ENCODE data around the gene PARD6G.
A peak's percentile ranks its signal among the peaks of the same experiment; 100 is the strongest.

The PARD6G gene

GRCh38 chr18:80149667-80150066 is 97.6 kb downstream of the PARD6G start:
- no peak for ATAC-seq (ENCODE audit: low read depth)
- H3K4me1 Mint-ChIP-seq, result peaks cover 12% of the 10 kb centered on the region
- H3K36me3 Mint-ChIP-seq, result no peaks in the 10 kb centered on the region
- H3K9me3 Mint-ChIP-seq, result no peaks in the 10 kb centered on the region
- no peak overlapping the region for H3K27ac Mint-ChIP-seq
- DNase-seq (ENCODE audit: low spot score in 2 of 2), result no peak
- no peaks in the 10 kb centered on the region for H3K27me3 Mint-ChIP-seq
- no peak overlapping the region for H3K4me3 Mint-ChIP-seq

- Mint-ChIP-seq H3K36me3 (no peaks in the 10 kb centered on the region), H3K9me3 (no peaks in the 10 kb centered on the region), H3K27ac (no peak overlapping the region), H3K4me3 (peak overlapping the region; percentile 91), H3K4me1 (peaks cover 5% of the 10 kb centered on the region), H3K27me3 (no peaks in the 10 kb centered on the region)
- DNase-seq (ENCODE audit: low spot score in 2 of 2) (peak in 1 of 2 donors; percentile 18), ATAC-seq (ENCODE audit: low read depth) (peak; percentile 39)
Observed at GRCh38 chr18:80148326-80149199, 98.8 kb downstream of the PARD6G start.

GRCh38 chr18:80147418-80148325 is 99.6 kb downstream of the PARD6G start:
- H3K4me3 Mint-ChIP-seq, result peak overlapping the region; percentile 91
- H3K27ac Mint-ChIP-seq, result peak overlapping the region; percentile 67
- no peaks in the 10 kb centered on the region for H3K36me3 Mint-ChIP-seq
- DNase-seq (ENCODE audit: low spot score in 2 of 2) (peak; percentile 72 to 75), ATAC-seq (ENCODE audit: low read depth) (peak; percentile 93)
- H3K9me3 Mint-ChIP-seq, result no peaks in the 10 kb centered on the region
- H3K4me1 Mint-ChIP-seq, result peaks cover 5% of the 10 kb centered on the region
- H3K27me3 Mint-ChIP-seq, result no peaks in the 10 kb centered on the region

GRCh38 chr18:80147037-80147417 is 100.3 kb downstream of the PARD6G start:
- no peaks in the 10 kb centered on the region for H3K27me3 Mint-ChIP-seq
- no peak overlapping the region for H3K27ac Mint-ChIP-seq
- ATAC-seq (ENCODE audit: low read depth), result peak; percentile 18
- H3K4me1 Mint-ChIP-seq, result peaks cover 5% of the 10 kb centered on the region
- H3K36me3 Mint-ChIP-seq, result no peaks in the 10 kb centered on the region
- no peaks in the 10 kb centered on the region for H3K9me3 Mint-ChIP-seq
- H3K4me3 Mint-ChIP-seq, result peak overlapping the region; percentile 91
- DNase-seq (ENCODE audit: low spot score in 2 of 2), result no peak

GRCh38 chr18:80145196-80145804 is 102.0 kb downstream of the PARD6G start:
- H3K4me1 Mint-ChIP-seq, result peaks cover 5% of the 10 kb centered on the region
- ATAC-seq (ENCODE audit: low read depth), result no peak
- DNase-seq (ENCODE audit: low spot score in 2 of 2), result no peak
- H3K4me3 Mint-ChIP-seq, result no peak overlapping the region
- no peaks in the 10 kb centered on the region for H3K27me3 Mint-ChIP-seq
- no peak overlapping the region for H3K27ac Mint-ChIP-seq
- no peaks in the 10 kb centered on the region for H3K36me3 Mint-ChIP-seq
- no peaks in the 10 kb centered on the region for H3K9me3 Mint-ChIP-seq

- ATAC-seq (ENCODE audit: low read depth) (no peak), DNase-seq (ENCODE audit: low spot score in 2 of 2) (no peak)
- Mint-ChIP-seq H3K27me3 (no peaks in the 10 kb centered on the region), H3K4me1 (peaks cover 5% of the 10 kb centered on the region), H3K4me3 (no peak overlapping the region), H3K27ac (no peak overlapping the region), H3K9me3 (no peaks in the 10 kb centered on the region), H3K36me3 (no peaks in the 10 kb centered on the region)
Observed at GRCh38 chr18:80143881-80144280, 103.4 kb downstream of the PARD6G start.

- no peaks in the 10 kb centered on the region for H3K27me3 Mint-ChIP-seq
- ATAC-seq (ENCODE audit: low read depth) (no peak), DNase-seq (ENCODE audit: low spot score in 2 of 2) (no peak)
- peaks cover 2% of the 10 kb centered on the region for H3K4me1 Mint-ChIP-seq
- no peak overlapping the region for H3K4me3 Mint-ChIP-seq
- H3K36me3 Mint-ChIP-seq, result peaks cover 20% of the 10 kb centered on the region
- no peak overlapping the region for H3K27ac Mint-ChIP-seq
- H3K9me3 Mint-ChIP-seq, result no peaks in the 10 kb centered on the region
Observed at GRCh38 chr18:80140455-80140985, 106.8 kb downstream of the PARD6G start.

- Mint-ChIP-seq H3K4me1 (peaks cover 4% of the 10 kb centered on the region), H3K9me3 (no peaks in the 10 kb centered on the region), H3K4me3 (no peak overlapping the region), H3K27ac (no peak overlapping the region), H3K27me3 (no peaks in the 10 kb centered on the region), H3K36me3 (peaks cover 35% of the 10 kb centered on the region)
- DNase-seq (ENCODE audit: low spot score in 2 of 2) (no peak), ATAC-seq (ENCODE audit: low read depth) (no peak)
Observed at GRCh38 chr18:80137976-80138375, 109.3 kb downstream of the PARD6G start.

GRCh38 chr18:80137137-80137536 is 110.2 kb downstream of the PARD6G start:
- H3K27me3 Mint-ChIP-seq, result no peaks in the 10 kb centered on the region
- no peak overlapping the region for H3K27ac Mint-ChIP-seq

GRCh38 chr18:80136679-80137078 is 110.6 kb downstream of the PARD6G start:
- H3K27ac Mint-ChIP-seq, result no peak overlapping the region
- no peaks in the 10 kb centered on the region for H3K27me3 Mint-ChIP-seq
- DNase-seq (ENCODE audit: low spot score in 2 of 2), result no peak
- no peak overlapping the region for H3K4me3 Mint-ChIP-seq
- no peaks in the 10 kb centered on the region for H3K9me3 Mint-ChIP-seq
- peaks cover 8% of the 10 kb centered on the region for H3K4me1 Mint-ChIP-seq
- ATAC-seq (ENCODE audit: low read depth), result no peak
- H3K36me3 Mint-ChIP-seq, result peaks cover 40% of the 10 kb centered on the region

More at GRCh38 chr18:80137137-80137536, 110.2 kb downstream of the PARD6G start:
- DNase-seq (ENCODE audit: low spot score in 2 of 2) (no peak), ATAC-seq (ENCODE audit: low read depth) (no peak)
- Mint-ChIP-seq H3K4me1 (peaks cover 8% of the 10 kb centered on the region), H3K9me3 (no peaks in the 10 kb centered on the region), H3K36me3 (peaks cover 40% of the 10 kb centered on the region), H3K4me3 (no peak overlapping the region)

- H3K9me3 Mint-ChIP-seq, result no peaks in the 10 kb centered on the region
- ATAC-seq (ENCODE audit: low read depth) (no peak), DNase-seq (ENCODE audit: low spot score in 2 of 2) (no peak)
- H3K4me1 Mint-ChIP-seq, result peaks cover 8% of the 10 kb centered on the region
- peak overlapping the region; percentile 64 for H3K27ac Mint-ChIP-seq
- peaks cover 43% of the 10 kb centered on the region for H3K36me3 Mint-ChIP-seq
- H3K4me3 Mint-ChIP-seq, result no peak overlapping the region
- H3K27me3 Mint-ChIP-seq, result no peaks in the 10 kb centered on the region
Observed at GRCh38 chr18:80135136-80135535, 112.2 kb downstream of the PARD6G start.

- H3K36me3 Mint-ChIP-seq, result peaks cover 43% of the 10 kb centered on the region
- H3K27ac Mint-ChIP-seq, result no peak overlapping the region
- ATAC-seq (ENCODE audit: low read depth), result no peak
Observed at GRCh38 chr18:80133124-80133523, 114.2 kb downstream of the PARD6G start.

GRCh38 chr18:80132180-80132812 is 115.0 kb downstream of the PARD6G start:
- Mint-ChIP-seq H3K9me3 (peaks cover 2% of the 10 kb centered on the region), H3K27ac (peak overlapping the region; percentile 8), H3K27me3 (no peaks in the 10 kb centered on the region), H3K4me3 (no peak overlapping the region), H3K4me1 (peaks cover 15% of the 10 kb centered on the region), H3K36me3 (peaks cover 39% of the 10 kb centered on the region)
- no peak for DNase-seq (ENCODE audit: low spot score in 2 of 2)
- no peak for ATAC-seq (ENCODE audit: low read depth)

More at GRCh38 chr18:80133124-80133523, 114.2 kb downstream of the PARD6G start:
- no peak for DNase-seq (ENCODE audit: low spot score in 2 of 2)
- H3K4me1 Mint-ChIP-seq, result peaks cover 15% of the 10 kb centered on the region
- no peak overlapping the region for H3K4me3 Mint-ChIP-seq
- H3K27me3 Mint-ChIP-seq, result no peaks in the 10 kb centered on the region
- no peaks in the 10 kb centered on the region for H3K9me3 Mint-ChIP-seq

Measured in memory B cell (primary cell).